K562 (cell line): Measurements from ENCODE around the gene VSTM2B. TPM values are rescaled to one million over a fixed set of nuclear protein-coding genes. Genes with fewer than 3 reads are reported as not detected.

Experiments used
- ATAC-seq: fragments of 200-7000 bp; cut with Tn5 transposase; 3 replicates; pipeline ENCODE4 v1.9.1; 2020; ENCODE audit warnings: moderate library complexity
- BruUV-seq: library from RNA; stranded (reverse); fragments of 400-500 nt; replicated peaks from 2 replicates; lab custom pipeline; 2021; lab: Mats Ljungman, UMichigan
- CTCF ChIA-PET: fragments of 300-600 bp; formaldehyde crosslinking; extraction: SDS; loops from one replicate; lab custom pipeline; 2021; ENCODE audit warnings: low intra/inter-chr PET ratio; lab: Yijun Ruan, JAX
- POLR2A ChIA-PET: fragments of 300-600, 350-650 bp; sonication (Branson Sonifier 250); formaldehyde crosslinking; extraction: SDS; loops from one replicate; lab custom pipeline; 2021; ENCODE audit warnings: antibody characterized with exemption, inconsistent platforms; lab: Yijun Ruan, JAX
- DNase-seq, 4 experiments: peaks; one replicate each; pipeline versions ENCODE4 v3.0.0 to v3.0.0-alpha.2; 2011 to 2018; ENCODE audit warnings: low spot score in 3 of 4, mixed read lengths in 3 of 4; ENCODE audit errors: extremely low read depth in 1 of 4
- FAIRE-seq: peaks from 2 replicates; lab custom pipeline; 2011; peaks lifted over from hg19 to GRCh38; lab: Jason Lieb, UNC
- H2AFZ ChIP-seq: 2 replicates; pipeline ENCODE4 v1.6.0; 2011; ENCODE audit warnings: low read depth, low read length, control low read depth, inconsistent platforms
- H3K27ac ChIP-seq: fragments of 200-600 bp; 3 replicates; pipeline ENCODE4 v1.8.0; 2011; ENCODE audit warnings: low read depth, mild to moderate bottlenecking, control low read depth, inconsistent platforms, low read length, moderate library complexity, mixed read lengths; ENCODE audit errors: extremely low read depth
- H3K27me3 ChIP-seq, 2 experiments: fragments of 300-600 bp in 1 of 2; 2 replicates in 1 of 2; 3 replicates in 1 of 2; pipeline versions ENCODE4 v1.6.0 to v1.8.0; 2011; ENCODE audit warnings: inconsistent platforms in 2 of 2, low read length in 2 of 2, mild to moderate bottlenecking in 1 of 2, mixed read lengths in 1 of 2, moderate library complexity in 1 of 2; ENCODE audit not compliant: control insufficient read depth in 2 of 2, insufficient read depth in 2 of 2
- H3K36me3 ChIP-seq: fragments of 300-600 bp; 3 replicates; pipeline ENCODE4 v1.8.0; 2011; ENCODE audit warnings: mild to moderate bottlenecking, low read length, inconsistent platforms; ENCODE audit not compliant: control insufficient read depth, insufficient read depth
- H3K4me1 ChIP-seq, 2 experiments: fragments of 200-600 bp in 1 of 2; replicated peaks in 1 of 2; 2 replicates in 1 of 2; 3 replicates in 1 of 2; pipeline versions ENCODE4 v1.5.1 to v1.8.0; 2011; ENCODE audit warnings: inconsistent platforms in 2 of 2, low read length in 2 of 2, mild to moderate bottlenecking in 1 of 2, mixed read lengths in 1 of 2, moderate library complexity in 1 of 2; ENCODE audit not compliant: control insufficient read depth in 2 of 2, insufficient read depth in 2 of 2
- H3K4me2 ChIP-seq: 2 replicates; pipeline ENCODE4 v1.6.1; 2011; ENCODE audit warnings: low read length, control low read depth, inconsistent platforms, mixed read lengths; ENCODE audit not compliant: insufficient read depth
- H3K4me3 ChIP-seq: fragments of 200-600 bp; sonication (generic), shearing (Covaris generic); 2 replicates; pipeline ENCODE4 v1.5.1; 2016; ENCODE audit warnings: control low read depth, inconsistent platforms
- H3K79me2 ChIP-seq: fragments of 200-600 bp; 3 replicates; pipeline ENCODE4 v1.8.0; 2011; ENCODE audit warnings: low read length, inconsistent platforms; ENCODE audit not compliant: control insufficient read depth, insufficient read depth
- H3K9ac ChIP-seq, 2 experiments: 2 replicates each; pipeline versions ENCODE4 v1.6.0 to v1.6.1; 2011; ENCODE audit warnings: low read depth in 2 of 2, low read length in 2 of 2, control low read depth in 1 of 2, inconsistent platforms in 1 of 2, mild to moderate bottlenecking in 1 of 2, mixed read lengths in 1 of 2; ENCODE audit not compliant: insufficient read depth in 1 of 2
- H3K9me1 ChIP-seq: one replicate; pipeline ENCODE4 v1.6.0; 2011; ENCODE audit warnings: inconsistent platforms, mild to moderate bottlenecking, low read length, moderate library complexity; ENCODE audit not compliant: control insufficient read depth, insufficient read depth
- H3K9me3 ChIP-seq: replicated peaks from 2 replicates; pipeline ENCODE4 v1.5.1; 2011; ENCODE audit warnings: low read depth, low read length, inconsistent platforms; ENCODE audit not compliant: control insufficient read depth, insufficient read depth
- H4K20me1 ChIP-seq: replicated peaks from 2 replicates; pipeline ENCODE4 v1.6.1; 2011; ENCODE audit warnings: low read length, inconsistent platforms, mixed read lengths; ENCODE audit not compliant: control insufficient read depth, insufficient read depth
- E2F4 ChIP-seq: sonication (generic); formaldehyde crosslinking; IDR thresholded peaks from 2 replicates; pipeline ENCODE4 v1.8.0; 2022; ENCODE audit warnings: mild to moderate bottlenecking, low read depth, missing genetic modification reagents
- RBM17 ChIP-seq: fragments of 200-400 bp; formaldehyde crosslinking; IDR thresholded peaks from 2 replicates; pipeline ENCODE4 v1.6.1; 2017; ENCODE audit warnings: low read depth, mild to moderate bottlenecking, low read length, borderline replicate concordance
- ZZZ3 ChIP-seq: fragments of 450-650 bp; IDR thresholded peaks from 2 replicates; pipeline ENCODE4 v1.6.1; 2016; ENCODE audit warnings: antibody characterized with exemption, mild to moderate bottlenecking, moderate library complexity
- WGBS: fragments of 100-300 bp; shearing (Covaris generic); methylation state at CpG from one replicate; pipeline ENCODE4 v1.1.6; 2016; ENCODE audit warnings: low coverage, mixed read lengths; ENCODE audit not compliant: insufficient coverage; ENCODE audit errors: missing lambda C conversion rate; 5-methylcytosine and 5-hydroxymethylcytosine counted together
- in situ Hi-C: fragments of 300-500 bp; cut with MboI; formaldehyde crosslinking; loops from 4 replicates; pipeline ENCODE4 v1.15.0; 2018; ENCODE audit warnings: inconsistent platforms, mixed read lengths
- intact Hi-C: fragments of 100-400 bp; cut with micrococcal nuclease; formaldehyde crosslinking; loops from 2 replicates; pipeline ENCODE4 v1.14.2; 2022
- polyA plus RNA-seq, 8 experiments: library from polyadenylated mRNA; depleted of rRNA in 4 of 8; stranded (reverse) in 5 of 8; unstranded in 3 of 8; fragments of >200 nt; fragmentation: Nextera tagmentation in 2 of 8; fragmentation: Illumina TruSeq in 1 of 8; extraction: Ambion mirVana in 2 of 8; extraction: Trizol in 1 of 8; gene quantifications; 2 replicates each; pipeline versions ENCODE4 v1.2.1 to v1.2.3, GENCODE V29; 2011 to 2014; ENCODE audit warnings: inconsistent platforms in 1 of 8, missing spikeins in 1 of 8
- total RNA-seq, 7 experiments: library from RNA; depleted of rRNA in 6 of 7; stranded (reverse); fragments of >200 nt in 6 of 7; fragmentation: Illumina TruSeq in 2 of 7; extraction: Trizol in 2 of 7; gene quantifications; 2 replicates each; pipeline versions ENCODE4 v1.2.1 to v1.2.3, GENCODE V29; 2011 to 2021; ENCODE audit warnings: low replicate concordance in 1 of 7

VSTM2B gene
- total and polyA plus RNA-seq, 9 of the 15 experiments (the other 6 are each of a cell fraction or from before 2014, with no cell fraction given), result not detected

- Histone ChIP-seq H3K9me1 (no peaks in the 10 kb centered on the region), H2AFZ (no peak overlapping the region), H3K9ac (no peak overlapping the region), H3K27me3 (peaks cover 0 to 14% of the 10 kb centered on the region in 2 experiments; a peak in 2 of 5 replicates), H3K36me3 (no peaks in the 10 kb centered on the region), H3K27ac (no peak overlapping the region), H3K79me2 (no peaks in the 10 kb centered on the region), H3K4me2 (no peak overlapping the region), H3K4me3 (no peak overlapping the region), H4K20me1 (no peaks in the 10 kb centered on the region), H3K4me1 (no peaks in the 10 kb centered on the region; a peak in 2 of 5 replicates), H3K9me3 (no peaks in the 10 kb centered on the region)
- DNase-seq, result no peak
- 3% methylated on average over 14 of the region's 15 CpGs for WGBS
- FAIRE-seq, result no peak
- intact Hi-C loops, result no loop called here
- BruUV-seq, result no TSS peak
- CTCF ChIA-PET, result no interaction called here
- ATAC-seq, result no peak
- TF ChIP-seq ZZZ3, result no peak
- TF ChIP-seq E2F4 (CRISPR knock-in tag), result no peak
- TF ChIP-seq RBM17, result no peak
- in situ Hi-C loops, result no loop called here
- POLR2A ChIA-PET, result interaction anchor here (0.7 kb wide), 1 partner anchor 9 kb away, joined by 3 read pairs; no protein-coding TSS in a partner anchor
These were observed 19.0 kb downstream of the VSTM2B start for GRCh38 chr19:29544656-29545360.
